K562 (cell line): ENCODE results near the gene RHOU. TPM values are rescaled to one million over a fixed set of nuclear protein-coding genes. Genes with fewer than 3 reads are reported as not detected.

Experiments used
- ATAC-seq: fragments of 200-7000 bp; cut with Tn5 transposase; 3 replicates; pipeline ENCODE4 v1.9.1; 2020; ENCODE audit warnings: moderate library complexity
- BruUV-seq: library from RNA; stranded (reverse); fragments of 400-500 nt; replicated peaks from 2 replicates; lab custom pipeline; 2021; lab: Mats Ljungman, UMichigan
- CTCF ChIA-PET: fragments of 300-600 bp; formaldehyde crosslinking; extraction: SDS; loops from one replicate; lab custom pipeline; 2021; ENCODE audit warnings: low intra/inter-chr PET ratio; lab: Yijun Ruan, JAX
- POLR2A ChIA-PET: fragments of 300-600, 350-650 bp; sonication (Branson Sonifier 250); formaldehyde crosslinking; extraction: SDS; loops from one replicate; lab custom pipeline; 2021; ENCODE audit warnings: antibody characterized with exemption, inconsistent platforms; lab: Yijun Ruan, JAX
- DNase-seq, 4 experiments: peaks; one replicate each; pipeline versions ENCODE4 v3.0.0 to v3.0.0-alpha.2; 2011 to 2018; ENCODE audit warnings: low spot score in 3 of 4, mixed read lengths in 3 of 4; ENCODE audit errors: extremely low read depth in 1 of 4
- FAIRE-seq: peaks from 2 replicates; lab custom pipeline; 2011; peaks lifted over from hg19 to GRCh38; lab: Jason Lieb, UNC
- H2AFZ ChIP-seq: 2 replicates; pipeline ENCODE4 v1.6.0; 2011; ENCODE audit warnings: low read depth, low read length, control low read depth, inconsistent platforms
- H3K27ac ChIP-seq: fragments of 200-600 bp; 3 replicates; pipeline ENCODE4 v1.8.0; 2011; ENCODE audit warnings: low read depth, mild to moderate bottlenecking, control low read depth, inconsistent platforms, low read length, moderate library complexity, mixed read lengths; ENCODE audit errors: extremely low read depth
- H3K27me3 ChIP-seq, 2 experiments: fragments of 300-600 bp in 1 of 2; 2 replicates in 1 of 2; 3 replicates in 1 of 2; pipeline versions ENCODE4 v1.6.0 to v1.8.0; 2011; ENCODE audit warnings: inconsistent platforms in 2 of 2, low read length in 2 of 2, mild to moderate bottlenecking in 1 of 2, mixed read lengths in 1 of 2, moderate library complexity in 1 of 2; ENCODE audit not compliant: control insufficient read depth in 2 of 2, insufficient read depth in 2 of 2
- H3K36me3 ChIP-seq: fragments of 300-600 bp; 3 replicates; pipeline ENCODE4 v1.8.0; 2011; ENCODE audit warnings: mild to moderate bottlenecking, low read length, inconsistent platforms; ENCODE audit not compliant: control insufficient read depth, insufficient read depth
- H3K4me1 ChIP-seq, 2 experiments: fragments of 200-600 bp in 1 of 2; replicated peaks in 1 of 2; 2 replicates in 1 of 2; 3 replicates in 1 of 2; pipeline versions ENCODE4 v1.5.1 to v1.8.0; 2011; ENCODE audit warnings: inconsistent platforms in 2 of 2, low read length in 2 of 2, mild to moderate bottlenecking in 1 of 2, mixed read lengths in 1 of 2, moderate library complexity in 1 of 2; ENCODE audit not compliant: control insufficient read depth in 2 of 2, insufficient read depth in 2 of 2
- H3K4me2 ChIP-seq: 2 replicates; pipeline ENCODE4 v1.6.1; 2011; ENCODE audit warnings: low read length, control low read depth, inconsistent platforms, mixed read lengths; ENCODE audit not compliant: insufficient read depth
- H3K4me3 ChIP-seq: fragments of 200-600 bp; sonication (generic), shearing (Covaris generic); 2 replicates; pipeline ENCODE4 v1.5.1; 2016; ENCODE audit warnings: control low read depth, inconsistent platforms
- H3K79me2 ChIP-seq: fragments of 200-600 bp; 3 replicates; pipeline ENCODE4 v1.8.0; 2011; ENCODE audit warnings: low read length, inconsistent platforms; ENCODE audit not compliant: control insufficient read depth, insufficient read depth
- H3K9ac ChIP-seq, 2 experiments: 2 replicates each; pipeline versions ENCODE4 v1.6.0 to v1.6.1; 2011; ENCODE audit warnings: low read depth in 2 of 2, low read length in 2 of 2, control low read depth in 1 of 2, inconsistent platforms in 1 of 2, mild to moderate bottlenecking in 1 of 2, mixed read lengths in 1 of 2; ENCODE audit not compliant: insufficient read depth in 1 of 2
- H3K9me1 ChIP-seq: one replicate; pipeline ENCODE4 v1.6.0; 2011; ENCODE audit warnings: inconsistent platforms, mild to moderate bottlenecking, low read length, moderate library complexity; ENCODE audit not compliant: control insufficient read depth, insufficient read depth
- H3K9me3 ChIP-seq: replicated peaks from 2 replicates; pipeline ENCODE4 v1.5.1; 2011; ENCODE audit warnings: low read depth, low read length, inconsistent platforms; ENCODE audit not compliant: control insufficient read depth, insufficient read depth
- H4K20me1 ChIP-seq: replicated peaks from 2 replicates; pipeline ENCODE4 v1.6.1; 2011; ENCODE audit warnings: low read length, inconsistent platforms, mixed read lengths; ENCODE audit not compliant: control insufficient read depth, insufficient read depth
- HDAC3 ChIP-seq: fragments of 450-650 bp; IDR thresholded peaks from 2 replicates; pipeline ENCODE4 v1.6.1; 2018; ENCODE audit warnings: borderline replicate concordance, mild to moderate bottlenecking, moderate library complexity; ENCODE audit not compliant: partially characterized antibody
- RBM25 ChIP-seq: fragments of 200-400 bp; formaldehyde crosslinking; IDR thresholded peaks from 2 replicates; pipeline ENCODE4 v1.6.1; 2018; ENCODE audit warnings: low read length, low read depth, moderate library complexity; ENCODE audit not compliant: severe bottlenecking
- SMARCE1 ChIP-seq: fragments of 450-650 bp; IDR thresholded peaks from 2 replicates; pipeline ENCODE4 v1.7.1; 2016; ENCODE audit warnings: mild to moderate bottlenecking
- XRCC4 ChIP-seq: IDR thresholded peaks from one replicate; pipeline ENCODE4 v1.6.1; 2011; ENCODE audit not compliant: insufficient read depth, insufficient read length; ENCODE audit errors: extremely low read depth
- ZC3H11A ChIP-seq: IDR thresholded peaks from 2 replicates; pipeline ENCODE4 v1.6.1; 2012; ENCODE audit warnings: low read depth, low read length, improper control_type of control experiment
- WGBS: fragments of 100-300 bp; shearing (Covaris generic); methylation state at CpG from one replicate; pipeline ENCODE4 v1.1.6; 2016; ENCODE audit warnings: low coverage, mixed read lengths; ENCODE audit not compliant: insufficient coverage; ENCODE audit errors: missing lambda C conversion rate; 5-methylcytosine and 5-hydroxymethylcytosine counted together
- in situ Hi-C: fragments of 300-500 bp; cut with MboI; formaldehyde crosslinking; loops from 4 replicates; pipeline ENCODE4 v1.15.0; 2018; ENCODE audit warnings: inconsistent platforms, mixed read lengths
- intact Hi-C: fragments of 100-400 bp; cut with micrococcal nuclease; formaldehyde crosslinking; loops from 2 replicates; pipeline ENCODE4 v1.14.2; 2022
- polyA plus RNA-seq, 8 experiments: library from polyadenylated mRNA; depleted of rRNA in 4 of 8; stranded (reverse) in 5 of 8; unstranded in 3 of 8; fragments of >200 nt; fragmentation: Nextera tagmentation in 2 of 8; fragmentation: Illumina TruSeq in 1 of 8; extraction: Ambion mirVana in 2 of 8; extraction: Trizol in 1 of 8; gene quantifications; 2 replicates each; pipeline versions ENCODE4 v1.2.1 to v1.2.3, GENCODE V29; 2011 to 2014; ENCODE audit warnings: inconsistent platforms in 1 of 8, missing spikeins in 1 of 8
- total RNA-seq, 7 experiments: library from RNA; depleted of rRNA in 6 of 7; stranded (reverse); fragments of >200 nt in 6 of 7; fragmentation: Illumina TruSeq in 2 of 7; extraction: Trizol in 2 of 7; gene quantifications; 2 replicates each; pipeline versions ENCODE4 v1.2.1 to v1.2.3, GENCODE V29; 2011 to 2021; ENCODE audit warnings: low replicate concordance in 1 of 7
- TF ChIP-seq, protein P1 (sequence below): sonication (generic); IDR thresholded peaks from 2 replicates; pipeline ENCODE4 v1.6.1; 2016
- TF ChIP-seq, protein P2 (sequence below): fragments of 450-650 bp; IDR thresholded peaks from 2 replicates; pipeline ENCODE4 v1.6.1; 2016; ENCODE audit warnings: borderline replicate concordance
- TF ChIP-seq, protein P3 (sequence below): fragments of 200-400 bp; formaldehyde crosslinking; IDR thresholded peaks from 2 replicates; pipeline ENCODE4 v1.6.1; 2017; ENCODE audit warnings: mild to moderate bottlenecking, low read depth, low read length, moderate library complexity
- TF ChIP-seq, protein P4 (sequence below): fragments of 250-450 bp; sonication (Bioruptor Pico); IDR thresholded peaks from 2 replicates; pipeline ENCODE4 v1.4.0; 2020

Gene RHOU
- total and polyA plus RNA-seq, 9 of the 15 experiments (the other 6 are each of a cell fraction or from before 2014, with no cell fraction given), result 0.07 TPM; not detected in 8

DNA sequence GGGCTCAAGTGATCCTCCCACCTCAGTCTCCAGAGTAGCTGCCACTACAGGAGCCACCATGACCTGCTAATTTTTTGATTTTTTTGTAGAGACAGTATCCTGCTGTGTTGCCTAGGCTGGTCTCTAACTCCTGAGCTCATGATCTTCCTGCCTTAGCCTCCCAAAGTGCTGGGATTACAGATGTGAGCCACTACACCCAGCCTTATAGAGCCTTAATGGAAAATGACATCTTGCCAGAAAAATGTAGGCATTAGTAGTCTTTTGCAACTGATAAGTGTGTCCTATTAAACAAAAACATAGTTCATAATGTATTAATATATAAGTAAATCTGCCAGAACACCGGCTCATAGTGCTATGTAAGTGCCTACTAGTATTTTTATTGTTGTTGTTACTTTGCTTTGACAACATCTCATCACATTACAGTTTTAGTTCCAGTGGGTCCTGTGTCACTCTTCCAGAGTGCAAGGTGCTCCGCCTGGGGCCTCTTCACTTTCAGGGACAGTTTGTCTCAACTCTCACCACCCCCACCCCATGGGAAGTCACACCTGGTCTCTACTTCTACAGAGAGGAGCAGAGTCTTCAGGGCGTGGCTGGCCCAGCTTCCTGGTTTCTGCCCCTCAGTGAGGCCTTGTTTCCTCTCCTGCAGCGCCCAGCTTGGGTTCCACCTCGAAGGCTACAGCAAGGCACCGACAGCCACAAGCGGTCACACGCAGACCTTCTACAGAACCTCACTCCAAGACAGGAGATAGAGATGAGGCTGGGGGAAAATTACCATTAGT, 30.1 kb downstream of the RHOU start:
- intact Hi-C loops, result no loop called here
- CTCF ChIA-PET, result no interaction called here

More for the DNA sequence above, 30.1 kb downstream of the RHOU start:
- H3K27me3 ChIP-seq, result peaks cover 2 to 12% of the 10 kb centered on the region in 2 experiments; a peak in 2 of 5 replicates
- FAIRE-seq (no peak), DNase-seq (no peak), ATAC-seq (no peak)
- in situ Hi-C loops, result no loop called here
- no peak for TF ChIP-seq ZC3H11A
- TF ChIP-seq XRCC4, result no peak
- no peak for TF ChIP-seq SMARCE1
- TF ChIP-seq, protein P1, sequence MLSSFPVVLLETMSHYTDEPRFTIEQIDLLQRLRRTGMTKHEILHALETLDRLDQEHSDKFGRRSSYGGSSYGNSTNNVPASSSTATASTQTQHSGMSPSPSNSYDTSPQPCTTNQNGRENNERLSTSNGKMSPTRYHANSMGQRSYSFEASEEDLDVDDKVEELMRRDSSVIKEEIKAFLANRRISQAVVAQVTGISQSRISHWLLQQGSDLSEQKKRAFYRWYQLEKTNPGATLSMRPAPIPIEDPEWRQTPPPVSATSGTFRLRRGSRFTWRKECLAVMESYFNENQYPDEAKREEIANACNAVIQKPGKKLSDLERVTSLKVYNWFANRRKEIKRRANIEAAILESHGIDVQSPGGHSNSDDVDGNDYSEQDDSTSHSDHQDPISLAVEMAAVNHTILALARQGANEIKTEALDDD, result no peak
- TF ChIP-seq, protein P2, sequence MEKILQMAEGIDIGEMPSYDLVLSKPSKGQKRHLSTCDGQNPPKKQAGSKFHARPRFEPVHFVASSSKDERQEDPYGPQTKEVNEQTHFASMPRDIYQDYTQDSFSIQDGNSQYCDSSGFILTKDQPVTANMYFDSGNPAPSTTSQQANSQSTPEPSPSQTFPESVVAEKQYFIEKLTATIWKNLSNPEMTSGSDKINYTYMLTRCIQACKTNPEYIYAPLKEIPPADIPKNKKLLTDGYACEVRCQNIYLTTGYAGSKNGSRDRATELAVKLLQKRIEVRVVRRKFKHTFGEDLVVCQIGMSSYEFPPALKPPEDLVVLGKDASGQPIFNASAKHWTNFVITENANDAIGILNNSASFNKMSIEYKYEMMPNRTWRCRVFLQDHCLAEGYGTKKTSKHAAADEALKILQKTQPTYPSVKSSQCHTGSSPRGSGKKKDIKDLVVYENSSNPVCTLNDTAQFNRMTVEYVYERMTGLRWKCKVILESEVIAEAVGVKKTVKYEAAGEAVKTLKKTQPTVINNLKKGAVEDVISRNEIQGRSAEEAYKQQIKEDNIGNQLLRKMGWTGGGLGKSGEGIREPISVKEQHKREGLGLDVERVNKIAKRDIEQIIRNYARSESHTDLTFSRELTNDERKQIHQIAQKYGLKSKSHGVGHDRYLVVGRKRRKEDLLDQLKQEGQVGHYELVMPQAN, result no peak
- TF ChIP-seq, protein P3, sequence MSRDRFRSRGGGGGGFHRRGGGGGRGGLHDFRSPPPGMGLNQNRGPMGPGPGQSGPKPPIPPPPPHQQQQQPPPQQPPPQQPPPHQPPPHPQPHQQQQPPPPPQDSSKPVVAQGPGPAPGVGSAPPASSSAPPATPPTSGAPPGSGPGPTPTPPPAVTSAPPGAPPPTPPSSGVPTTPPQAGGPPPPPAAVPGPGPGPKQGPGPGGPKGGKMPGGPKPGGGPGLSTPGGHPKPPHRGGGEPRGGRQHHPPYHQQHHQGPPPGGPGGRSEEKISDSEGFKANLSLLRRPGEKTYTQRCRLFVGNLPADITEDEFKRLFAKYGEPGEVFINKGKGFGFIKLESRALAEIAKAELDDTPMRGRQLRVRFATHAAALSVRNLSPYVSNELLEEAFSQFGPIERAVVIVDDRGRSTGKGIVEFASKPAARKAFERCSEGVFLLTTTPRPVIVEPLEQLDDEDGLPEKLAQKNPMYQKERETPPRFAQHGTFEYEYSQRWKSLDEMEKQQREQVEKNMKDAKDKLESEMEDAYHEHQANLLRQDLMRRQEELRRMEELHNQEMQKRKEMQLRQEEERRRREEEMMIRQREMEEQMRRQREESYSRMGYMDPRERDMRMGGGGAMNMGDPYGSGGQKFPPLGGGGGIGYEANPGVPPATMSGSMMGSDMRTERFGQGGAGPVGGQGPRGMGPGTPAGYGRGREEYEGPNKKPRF, result no peak
- TF ChIP-seq RBM25, result no peak
- TF ChIP-seq HDAC3, result no peak
- TF ChIP-seq, protein P4, sequence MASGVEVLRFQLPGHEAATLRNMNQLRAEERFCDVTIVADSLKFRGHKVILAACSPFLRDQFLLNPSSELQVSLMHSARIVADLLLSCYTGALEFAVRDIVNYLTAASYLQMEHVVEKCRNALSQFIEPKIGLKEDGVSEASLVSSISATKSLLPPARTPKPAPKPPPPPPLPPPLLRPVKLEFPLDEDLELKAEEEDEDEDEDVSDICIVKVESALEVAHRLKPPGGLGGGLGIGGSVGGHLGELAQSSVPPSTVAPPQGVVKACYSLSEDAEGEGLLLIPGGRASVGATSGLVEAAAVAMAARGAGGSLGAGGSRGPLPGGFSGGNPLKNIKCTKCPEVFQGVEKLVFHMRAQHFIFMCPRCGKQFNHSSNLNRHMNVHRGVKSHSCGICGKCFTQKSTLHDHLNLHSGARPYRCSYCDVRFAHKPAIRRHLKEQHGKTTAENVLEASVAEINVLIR (CRISPR knock-in tag), result no peak
- H4K20me1 ChIP-seq, result no peaks in the 10 kb centered on the region
- no peak overlapping the region for H3K9ac ChIP-seq
- H3K9me3 ChIP-seq, result no peaks in the 10 kb centered on the region
- WGBS, result 0% methylated on average over 8 of the region's 8 CpGs
- POLR2A ChIA-PET, result interaction anchor here (1.2 kb wide), 1 partner anchor 27 kb away, joined by 3 read pairs; no protein-coding TSS in a partner anchor
- no peaks in the 10 kb centered on the region for H3K9me1 ChIP-seq
- no TSS peak for BruUV-seq
- H3K27ac ChIP-seq, result no peak overlapping the region
- H3K36me3 ChIP-seq, result no peaks in the 10 kb centered on the region
- H2AFZ ChIP-seq, result no peak overlapping the region
- H3K4me3 ChIP-seq, result no peak overlapping the region
- no peak overlapping the region for H3K4me2 ChIP-seq
- H3K4me1 ChIP-seq, result no peaks in the 10 kb centered on the region
- no peaks in the 10 kb centered on the region for H3K79me2 ChIP-seq
